KOPT-K1 (cell line): ENCODE measurements around the gene FAM83C.

ENCODE experiments used
- H3K27ac ChIP-seq: fragments of 200-600 bp; sonication (generic); 2 replicates; pipeline ENCODE4 v1.5.1; 2016; ENCODE audit warnings: antibody characterized with exemption, mild to moderate bottlenecking, low read depth, low read length; ENCODE audit not compliant: poor library complexity, severe bottlenecking
- H3K36me3 ChIP-seq: fragments of 200-600 bp; sonication (generic); 2 replicates; pipeline ENCODE4 v1.5.1; 2017; ENCODE audit warnings: antibody characterized with exemption, mild to moderate bottlenecking, low read length, moderate library complexity; ENCODE audit not compliant: insufficient read depth
- H3K9me3 ChIP-seq: fragments of 200-600 bp; sonication (generic); 2 replicates; pipeline ENCODE4 v1.5.1; 2017; ENCODE audit warnings: antibody characterized with exemption, low read length, mild to moderate bottlenecking; ENCODE audit not compliant: insufficient read depth, poor library complexity, severe bottlenecking

Gene FAM83C

GRCh38 chr20:35296101-35296554, 3.9 kb upstream of the FAM83C start:
- Histone ChIP-seq H3K9me3 (no peaks in the 10 kb centered on the region), H3K36me3 (no peaks in the 10 kb centered on the region), H3K27ac (no peak overlapping the region)

GRCh38 chr20:35295674-35296073, 3.4 kb upstream of the FAM83C start:
- H3K36me3 ChIP-seq, result no peaks in the 10 kb centered on the region

GRCh38 chr20:35295058-35295457, 2.8 kb upstream of the FAM83C start:
- no peak overlapping the region for H3K27ac ChIP-seq

More at GRCh38 chr20:35295674-35296073, 3.4 kb upstream of the FAM83C start:
- H3K9me3 ChIP-seq, result no peaks in the 10 kb centered on the region
- no peak overlapping the region for H3K27ac ChIP-seq

GRCh38 chr20:35294293-35294685, 2.1 kb upstream of the FAM83C start:
- Histone ChIP-seq H3K9me3 (no peaks in the 10 kb centered on the region), H3K27ac (no peak overlapping the region), H3K36me3 (no peaks in the 10 kb centered on the region)

More at GRCh38 chr20:35295058-35295457, 2.8 kb upstream of the FAM83C start:
- H3K36me3 ChIP-seq, result no peaks in the 10 kb centered on the region
- no peaks in the 10 kb centered on the region for H3K9me3 ChIP-seq

GRCh38 chr20:35293303-35294292, 1.4 kb upstream of the FAM83C start:
- H3K36me3 ChIP-seq, result no peaks in the 10 kb centered on the region
- no peaks in the 10 kb centered on the region for H3K9me3 ChIP-seq
- no peak overlapping the region for H3K27ac ChIP-seq

DNA sequence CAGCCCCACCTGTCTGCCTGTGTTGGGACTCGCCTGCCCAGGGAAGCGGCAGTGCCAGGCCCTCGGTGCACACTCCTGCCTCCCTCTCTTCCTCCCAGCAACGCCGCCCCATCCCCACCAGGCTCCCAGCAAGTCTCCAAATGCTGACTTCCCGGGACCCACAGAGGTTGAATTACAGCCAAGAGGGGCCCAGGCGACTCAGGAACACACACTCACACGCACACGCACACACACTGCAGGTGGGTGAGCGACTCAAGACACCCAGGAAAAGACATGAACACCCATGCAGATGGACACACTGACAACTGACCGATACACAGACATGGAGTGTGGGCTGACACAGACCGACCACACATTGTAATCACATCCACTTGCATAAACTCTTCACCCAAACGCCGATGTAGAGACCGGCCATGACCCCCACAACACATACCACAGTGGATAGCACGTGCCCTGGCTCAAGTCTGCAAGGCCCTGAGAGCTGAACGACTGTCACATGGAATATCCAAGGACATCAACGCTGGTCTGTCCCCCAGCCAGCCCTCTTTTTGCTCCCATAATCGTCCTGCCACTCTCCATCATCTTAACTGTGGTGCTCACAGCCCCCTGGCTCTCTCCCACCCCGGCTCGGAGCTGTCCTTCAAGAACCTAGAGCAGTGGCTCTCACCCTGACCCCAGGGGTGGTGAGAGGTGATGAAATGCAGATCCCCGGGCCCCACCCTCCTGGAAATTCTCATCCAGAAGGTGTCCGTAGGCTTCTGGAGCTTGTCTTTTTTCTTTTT, 470 bp upstream of the FAM83C start:
- no peak overlapping the region for H3K27ac ChIP-seq
- no peaks in the 10 kb centered on the region for H3K36me3 ChIP-seq
- no peaks in the 10 kb centered on the region for H3K9me3 ChIP-seq

DNA sequence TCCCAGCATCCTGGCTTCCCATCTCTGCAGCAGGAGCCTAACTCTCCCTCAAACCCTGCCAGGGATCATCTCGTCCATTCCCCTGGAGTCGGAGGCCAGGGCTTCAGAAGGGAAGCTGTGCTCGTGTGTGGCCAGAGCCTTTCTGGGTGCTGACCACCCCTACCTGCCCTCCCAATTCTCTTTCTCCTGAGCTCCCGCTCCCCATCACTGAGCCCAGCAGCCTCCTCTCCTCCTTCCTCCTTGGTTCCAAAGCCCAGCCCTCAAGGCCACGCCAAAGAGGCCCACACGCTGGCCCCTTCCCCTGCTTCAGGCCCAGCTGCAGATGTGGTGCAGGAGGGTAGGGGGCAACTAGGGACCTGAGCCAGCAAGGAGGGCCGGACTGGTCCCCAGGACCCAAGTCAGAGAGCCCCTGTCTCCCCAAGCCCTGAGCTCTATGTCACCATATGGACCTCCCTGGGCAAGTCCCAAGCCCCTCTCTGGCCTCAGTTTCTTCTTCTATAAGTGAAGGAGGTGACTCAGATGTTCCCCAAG, 1.3 kb downstream of the FAM83C start:
- no peak overlapping the region for H3K27ac ChIP-seq
- H3K36me3 ChIP-seq, result no peaks in the 10 kb centered on the region
- H3K9me3 ChIP-seq, result no peaks in the 10 kb centered on the region

DNA sequence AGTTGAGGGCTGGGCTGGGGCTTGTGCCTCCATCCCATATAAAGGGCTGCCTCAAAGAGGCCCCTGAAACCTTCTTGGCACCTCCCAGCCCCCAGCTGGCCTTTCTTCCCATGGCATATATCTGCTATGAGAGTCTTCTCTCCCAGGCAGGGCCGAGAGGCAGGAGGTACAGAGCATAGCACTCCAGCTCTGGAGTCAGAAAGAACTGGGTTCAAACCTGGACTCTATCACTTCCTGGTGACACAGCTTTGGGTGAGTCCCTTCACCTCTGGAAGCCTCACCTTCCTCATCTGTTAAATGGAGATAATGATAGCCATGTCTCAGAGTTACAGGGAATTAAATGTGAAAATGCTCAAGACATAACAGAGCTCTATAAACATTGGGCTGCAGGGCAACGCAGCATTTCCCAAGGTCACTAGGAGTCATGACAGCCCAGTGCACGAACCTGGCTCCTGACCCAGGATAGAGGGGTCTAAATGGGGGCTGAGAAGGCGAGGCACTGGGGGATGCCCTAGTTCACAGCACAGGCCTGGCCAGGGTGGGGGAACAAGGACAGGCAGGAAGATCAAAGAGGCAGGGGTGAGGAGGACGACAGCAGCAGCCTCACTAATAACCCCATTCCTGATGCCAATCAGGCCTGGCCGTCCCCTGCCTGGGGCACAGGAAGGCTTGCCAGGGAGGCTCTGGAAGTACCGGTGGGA, 1.9 kb downstream of the FAM83C start:
- Histone ChIP-seq H3K27ac (no peak overlapping the region), H3K9me3 (no peaks in the 10 kb centered on the region), H3K36me3 (no peaks in the 10 kb centered on the region)

GRCh38 chr20:35288325-35289060, 3.7 kb downstream of the FAM83C start:
- Histone ChIP-seq H3K36me3 (no peaks in the 10 kb centered on the region), H3K9me3 (no peaks in the 10 kb centered on the region), H3K27ac (no peak overlapping the region)

DNA sequence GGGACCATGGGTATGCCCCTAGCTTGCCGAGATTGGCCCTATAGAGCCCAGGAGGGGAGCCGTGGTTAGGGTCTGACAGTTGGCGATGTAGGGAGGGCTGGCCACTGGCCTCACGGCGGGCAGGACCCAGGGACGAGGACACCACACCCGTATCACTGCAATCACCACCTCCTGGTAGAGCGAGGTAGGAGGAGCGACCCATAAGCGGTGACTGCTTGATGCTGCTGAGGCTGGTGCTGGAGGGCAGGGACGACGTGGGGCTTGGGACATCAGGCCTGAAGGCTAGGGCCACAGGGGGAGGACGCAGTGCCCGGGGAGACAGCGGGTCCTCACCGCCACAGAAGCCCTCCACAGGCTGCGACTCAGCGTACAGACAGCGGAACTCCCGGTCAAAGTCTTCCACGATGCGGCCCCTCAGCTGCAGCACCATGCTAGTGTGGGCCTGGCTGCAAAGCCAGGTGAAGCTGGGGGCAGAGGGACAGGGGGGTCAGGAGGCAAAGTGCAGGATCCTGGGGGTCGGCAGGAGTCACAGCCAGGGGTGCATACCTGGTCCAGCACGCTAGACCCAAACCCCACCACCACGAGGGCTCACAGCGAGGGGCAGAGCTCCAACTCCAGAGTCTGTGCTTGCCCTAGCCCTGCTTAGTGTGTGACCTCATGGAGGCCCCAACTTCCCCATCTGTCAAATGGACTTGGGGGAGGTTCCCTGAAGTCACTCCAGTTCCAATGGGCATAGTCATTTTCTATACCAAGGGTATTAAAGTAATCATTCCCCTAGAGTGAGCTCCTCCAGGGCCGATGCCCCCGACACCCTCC, 4.5 kb downstream of the FAM83C start:
- H3K9me3 ChIP-seq, result no peaks in the 10 kb centered on the region
- no peak overlapping the region for H3K27ac ChIP-seq
- no peaks in the 10 kb centered on the region for H3K36me3 ChIP-seq

- H3K27ac ChIP-seq, result no peak overlapping the region
- H3K36me3 ChIP-seq, result peaks cover 7% of the 10 kb centered on the region
- H3K9me3 ChIP-seq, result no peaks in the 10 kb centered on the region
These were observed 5.2 kb downstream of the FAM83C start for GRCh38 chr20:35286899-35287508.

DNA sequence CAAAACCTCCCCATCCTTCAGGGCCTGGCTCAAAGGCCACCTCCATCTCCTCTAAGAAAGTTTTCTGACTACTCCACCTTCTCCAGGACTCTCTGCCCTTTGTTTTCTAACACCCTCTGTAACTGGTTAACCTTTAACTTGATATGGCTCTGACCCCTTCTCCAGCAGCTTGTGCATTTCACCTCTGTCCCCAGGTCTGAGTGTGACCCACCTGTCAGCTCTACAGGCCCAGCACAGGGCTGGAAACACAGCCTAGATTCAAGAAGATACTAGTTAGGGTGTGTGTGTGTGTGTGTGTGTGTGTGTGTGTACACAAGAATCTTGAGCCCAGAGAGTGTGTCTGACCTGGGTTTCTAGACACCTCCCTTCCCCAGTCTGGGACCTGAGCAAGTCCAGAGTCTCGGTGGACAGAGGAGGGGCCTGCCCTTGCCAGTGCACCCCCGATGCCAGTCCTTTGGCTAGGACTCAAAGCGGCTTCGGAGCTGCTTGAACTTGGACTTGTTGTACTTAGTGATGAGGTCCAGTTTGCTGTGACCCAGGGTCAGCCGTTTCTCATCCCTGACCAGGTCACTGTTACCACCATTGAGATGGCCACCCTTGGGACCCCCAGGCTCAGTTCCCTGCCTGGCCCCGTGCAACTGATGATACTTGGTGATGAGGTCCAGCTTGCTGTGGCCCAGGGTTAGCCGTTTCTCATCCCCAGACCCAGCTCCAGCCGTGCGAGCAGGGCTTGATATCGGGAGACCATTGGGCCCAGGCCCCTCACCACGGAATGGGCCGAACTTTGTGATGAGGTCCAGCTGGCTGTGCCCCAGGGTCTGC, 5.9 kb downstream of the FAM83C start:
- no peak overlapping the region for H3K27ac ChIP-seq
- H3K9me3 ChIP-seq, result no peaks in the 10 kb centered on the region
- H3K36me3 ChIP-seq, result peaks cover 14% of the 10 kb centered on the region

- H3K36me3 ChIP-seq, result peaks cover 19% of the 10 kb centered on the region
- no peak overlapping the region for H3K27ac ChIP-seq
- no peaks in the 10 kb centered on the region for H3K9me3 ChIP-seq
These were observed 6.5 kb downstream of the FAM83C start for GRCh38 chr20:35285806-35286076.
